BE2C (cell line): ENCODE results near the gene MTG2.

ENCODE experiments used
- DNase-seq: peaks from one replicate; pipeline ENCODE4 v3.0.0-alpha.2; 2020
- H3K27me3 ChIP-seq: fragments of 250-450 bp; sonication (Bioruptor Pico); 2 replicates; pipeline ENCODE4 v1.5.1; 2020; ENCODE audit warnings: mild to moderate bottlenecking
- H3K36me3 ChIP-seq: fragments of 250-450 bp; sonication (Bioruptor Pico); 2 replicates; pipeline ENCODE4 v1.5.1; 2020; ENCODE audit warnings: mild to moderate bottlenecking
- H3K4me1 ChIP-seq: fragments of 250-450 bp; sonication (Bioruptor Pico); 2 replicates; pipeline ENCODE4 v1.5.1; 2020
- H3K4me3 ChIP-seq: 2 replicates; pipeline ENCODE4 v1.5.1; 2011; ENCODE audit warnings: low read depth, low read length
- H3K9me3 ChIP-seq: fragments of 250-450 bp; sonication (Bioruptor Pico); 2 replicates; pipeline ENCODE4 v1.5.1; 2020
- TF ChIP-seq, protein P1 (sequence below): IDR thresholded peaks from 2 replicates; pipeline ENCODE4 v1.5.1; 2012; ENCODE audit warnings: mild to moderate bottlenecking, low read depth, low read length

MTG2 gene

DNA sequence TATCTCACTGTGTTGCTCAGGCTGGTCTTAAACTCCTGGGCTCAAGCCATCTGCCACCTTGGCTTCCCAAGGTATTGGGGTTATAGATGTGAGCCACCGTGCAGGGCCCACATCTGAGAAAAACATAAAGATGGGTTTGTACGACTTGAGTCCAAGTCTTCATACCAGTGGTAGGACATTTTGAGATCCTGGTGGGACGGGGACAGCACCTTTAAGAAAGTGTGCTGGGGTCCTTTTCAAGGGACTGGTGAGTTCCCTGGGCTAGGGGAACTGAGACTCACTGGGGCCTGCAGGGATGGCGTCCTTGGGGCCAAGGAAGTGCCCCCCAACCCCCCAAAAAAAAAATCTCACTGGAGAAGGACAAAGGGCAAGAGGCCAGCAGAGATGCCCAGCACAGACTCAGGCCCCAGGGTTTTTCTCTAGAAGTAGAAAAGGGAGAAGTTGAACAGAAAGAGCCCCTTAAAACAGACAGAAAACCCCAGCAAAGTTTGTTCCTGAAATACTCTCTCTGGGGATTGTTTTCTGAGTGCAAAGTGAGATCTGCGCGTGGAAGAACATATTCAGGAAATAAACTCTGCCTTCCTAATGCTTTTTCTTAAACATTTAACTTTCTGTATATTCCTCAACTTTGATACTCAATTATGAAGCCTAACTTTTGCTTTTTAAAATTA lies 66.2 kb downstream of the MTG2 start:
- H3K27me3 ChIP-seq, result no peaks in the 10 kb centered on the region
- no peak overlapping the region for H3K4me3 ChIP-seq
- TF ChIP-seq, protein P1, sequence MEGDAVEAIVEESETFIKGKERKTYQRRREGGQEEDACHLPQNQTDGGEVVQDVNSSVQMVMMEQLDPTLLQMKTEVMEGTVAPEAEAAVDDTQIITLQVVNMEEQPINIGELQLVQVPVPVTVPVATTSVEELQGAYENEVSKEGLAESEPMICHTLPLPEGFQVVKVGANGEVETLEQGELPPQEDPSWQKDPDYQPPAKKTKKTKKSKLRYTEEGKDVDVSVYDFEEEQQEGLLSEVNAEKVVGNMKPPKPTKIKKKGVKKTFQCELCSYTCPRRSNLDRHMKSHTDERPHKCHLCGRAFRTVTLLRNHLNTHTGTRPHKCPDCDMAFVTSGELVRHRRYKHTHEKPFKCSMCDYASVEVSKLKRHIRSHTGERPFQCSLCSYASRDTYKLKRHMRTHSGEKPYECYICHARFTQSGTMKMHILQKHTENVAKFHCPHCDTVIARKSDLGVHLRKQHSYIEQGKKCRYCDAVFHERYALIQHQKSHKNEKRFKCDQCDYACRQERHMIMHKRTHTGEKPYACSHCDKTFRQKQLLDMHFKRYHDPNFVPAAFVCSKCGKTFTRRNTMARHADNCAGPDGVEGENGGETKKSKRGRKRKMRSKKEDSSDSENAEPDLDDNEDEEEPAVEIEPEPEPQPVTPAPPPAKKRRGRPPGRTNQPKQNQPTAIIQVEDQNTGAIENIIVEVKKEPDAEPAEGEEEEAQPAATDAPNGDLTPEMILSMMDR, result no peak
- H3K36me3 ChIP-seq, result no peaks in the 10 kb centered on the region
- DNase-seq, result no peak
- H3K4me1 ChIP-seq, result peaks cover 2% of the 10 kb centered on the region; the same call in 1 of the 2 replicates
- H3K9me3 ChIP-seq, result no peaks in the 10 kb centered on the region

DNA sequence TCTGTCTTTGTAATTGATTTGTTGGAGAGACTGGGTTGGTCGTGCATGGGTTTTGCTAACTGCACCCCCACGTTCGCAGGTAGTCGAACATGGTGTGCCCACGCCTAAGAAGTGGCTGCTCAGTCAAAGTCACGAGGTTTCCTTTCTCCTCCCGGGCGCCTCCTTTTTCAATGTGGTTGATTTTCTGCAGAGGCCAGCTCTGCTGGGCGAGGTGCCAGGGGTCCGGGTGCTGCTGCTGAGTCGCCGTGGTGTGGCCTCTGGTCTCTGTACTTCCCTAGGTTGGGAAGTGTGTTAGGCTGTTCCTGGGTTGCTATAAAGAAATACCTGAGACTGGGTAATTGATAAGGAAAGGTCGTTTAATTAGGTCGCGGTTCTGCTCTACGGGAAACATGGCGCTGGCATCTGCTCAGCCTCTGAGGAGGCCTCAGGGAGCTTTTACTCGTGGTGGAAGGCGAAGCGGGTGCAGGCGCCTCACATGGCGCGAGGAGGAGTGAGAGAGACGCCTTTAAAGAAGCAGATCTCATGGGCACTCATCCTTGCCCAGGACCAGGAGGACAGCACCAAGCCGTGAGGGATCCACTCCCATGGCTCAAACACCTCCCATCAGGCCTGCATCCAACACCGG lies 69.6 kb downstream of the MTG2 start:
- no peaks in the 10 kb centered on the region for H3K9me3 ChIP-seq
- peaks cover 4% of the 10 kb centered on the region; the same call in 1 of the 2 replicates for H3K4me1 ChIP-seq
- H3K27me3 ChIP-seq, result no peaks in the 10 kb centered on the region
- DNase-seq, result no peak
- H3K36me3 ChIP-seq, result no peaks in the 10 kb centered on the region
- H3K4me3 ChIP-seq, result no peak overlapping the region
- TF ChIP-seq, protein P1, result no peak
